ENCODE measurements around the gene KIAA1217. TPM values are rescaled to one million over a fixed set of nuclear protein-coding genes. Genes with fewer than 3 reads are reported as not detected.

KIAA1217 gene
- total RNA-seq, 1 experiment from 2014 or later, result 18.6 TPM

- no peak overlapping the region for H3T11ph ChIP-seq (ENCODE audit: low read length)
- no peak overlapping the region for H2BK20ac ChIP-seq (ENCODE audit: low read depth, low read length, poor library complexity, severe bottlenecking)
- no CpG with 5 or more reads among the region's 14 CpGs for WGBS (ENCODE audit: extremely low coverage, insufficient read length, low lambda C conversion rate)
- no peaks in the 10 kb centered on the region for H3K79me2 ChIP-seq (ENCODE audit: insufficient read depth, low read length)
- no peak overlapping the region for H3K56ac ChIP-seq (ENCODE audit: insufficient read length, low read depth, low read length)
- 0 out of 2 replicates have a peak, but pooled peaks cover 2% of the 10 kb centered on the region for H3K4me1 ChIP-seq (ENCODE audit: insufficient read depth, low read length)
- H2AK5ac ChIP-seq (ENCODE audit: insufficient read length, low read length), result no peak overlapping the region
- no peak overlapping the region for H3K14ac ChIP-seq (ENCODE audit: insufficient read depth, low read length)
- H3K27ac Mint-ChIP-seq, result no peak overlapping the region
- no peak for DNase-seq
- H4K91ac ChIP-seq (ENCODE audit: insufficient read length, low read depth, low read length), result no peak overlapping the region
- no peak overlapping the region for H2BK12ac ChIP-seq (ENCODE audit: insufficient read length, low read depth, low read length)
- H4K20me1 ChIP-seq (ENCODE audit: control insufficient read depth, insufficient read depth, insufficient read length), result no peaks in the 10 kb centered on the region
- H2BK5ac ChIP-seq (ENCODE audit: insufficient read length, low read length), result no peak overlapping the region
- H3K23ac ChIP-seq (ENCODE audit: insufficient read length, low read depth, low read length), result no peak overlapping the region
- no peak overlapping the region for H4K8ac ChIP-seq (replicated peaks; ENCODE audit: insufficient read length, low read depth, low read length)
- H3K18ac ChIP-seq (ENCODE audit: insufficient read length, low read depth, low read length), result no peak overlapping the region
- no peaks in the 10 kb centered on the region for H3K79me1 ChIP-seq (ENCODE audit: insufficient read depth, low read depth, low read length, poor library complexity, severe bottlenecking)
- H4K5ac ChIP-seq (ENCODE audit: insufficient read length, low read depth, low read length), result no peak overlapping the region
- no peak overlapping the region for H2BK15ac ChIP-seq (ENCODE audit: low read depth, low read length)
- peaks cover 2 to 32% (median 26%) of the 10 kb centered on the region in 3 experiments; a peak in 4 of 7 replicates for H3K36me3 Mint-ChIP-seq (ENCODE audit: insufficient read depth in 1 of 3, low read depth in 3 of 3)
- H3K4me3 Mint-ChIP-seq, result no peak overlapping the region
- H2AFZ ChIP-seq (ENCODE audit: low read length), result no peak overlapping the region
- H3K4me1 Mint-ChIP-seq, result no peaks in the 10 kb centered on the region
- no peak overlapping the region for H3K9ac ChIP-seq (ENCODE audit: extremely low read depth, insufficient read length, low read length)
- H3K9me3 Mint-ChIP-seq, result no peaks in the 10 kb centered on the region
- H3K27me3 Mint-ChIP-seq (ENCODE audit: low read depth), result no peaks in the 10 kb centered on the region
- H3K27ac ChIP-seq (ENCODE audit: insufficient read length, low read depth, low read length), result no peak overlapping the region
- H3K4me2 ChIP-seq (ENCODE audit: insufficient read depth, insufficient read length, low read length), result no peak overlapping the region
- no peaks in the 10 kb centered on the region for H3K9me3 ChIP-seq (ENCODE audit: control insufficient read depth, low read depth, low read length)
- H3K4ac ChIP-seq (ENCODE audit: low read depth, low read length), result no peak overlapping the region
- H3K23me2 ChIP-seq (ENCODE audit: insufficient read length, low read depth, low read length, poor library complexity, severe bottlenecking), result no peaks in the 10 kb centered on the region
- no peak overlapping the region for H2BK120ac ChIP-seq (ENCODE audit: low read depth, low read length, poor library complexity, severe bottlenecking)
- H3K27me3 ChIP-seq (ENCODE audit: insufficient read depth, low read length), result no peaks in the 10 kb centered on the region
- TF ChIP-seq, protein P1, sequence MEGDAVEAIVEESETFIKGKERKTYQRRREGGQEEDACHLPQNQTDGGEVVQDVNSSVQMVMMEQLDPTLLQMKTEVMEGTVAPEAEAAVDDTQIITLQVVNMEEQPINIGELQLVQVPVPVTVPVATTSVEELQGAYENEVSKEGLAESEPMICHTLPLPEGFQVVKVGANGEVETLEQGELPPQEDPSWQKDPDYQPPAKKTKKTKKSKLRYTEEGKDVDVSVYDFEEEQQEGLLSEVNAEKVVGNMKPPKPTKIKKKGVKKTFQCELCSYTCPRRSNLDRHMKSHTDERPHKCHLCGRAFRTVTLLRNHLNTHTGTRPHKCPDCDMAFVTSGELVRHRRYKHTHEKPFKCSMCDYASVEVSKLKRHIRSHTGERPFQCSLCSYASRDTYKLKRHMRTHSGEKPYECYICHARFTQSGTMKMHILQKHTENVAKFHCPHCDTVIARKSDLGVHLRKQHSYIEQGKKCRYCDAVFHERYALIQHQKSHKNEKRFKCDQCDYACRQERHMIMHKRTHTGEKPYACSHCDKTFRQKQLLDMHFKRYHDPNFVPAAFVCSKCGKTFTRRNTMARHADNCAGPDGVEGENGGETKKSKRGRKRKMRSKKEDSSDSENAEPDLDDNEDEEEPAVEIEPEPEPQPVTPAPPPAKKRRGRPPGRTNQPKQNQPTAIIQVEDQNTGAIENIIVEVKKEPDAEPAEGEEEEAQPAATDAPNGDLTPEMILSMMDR (conservative IDR thresholded peaks at IDR 0.05), result no peak
These were observed 333.7 kb downstream of the KIAA1217 start for GRCh38 chr10:24542314-24543270.

Data from H9 (cell line).